Activated CD4-positive, CD25-positive, alpha-beta regulatory T cell (primary cell): ENCODE results near the gene SLC35E1.
"Not testable (repeated sequence)": the region's sequence is repeated elsewhere in the genome, so short reads cannot be mapped to it uniquely, and the experiment has no call there.

Source experiments
- DNase-seq, 4 experiments: peaks; one replicate each; lab custom pipeline; 2025; lab: John Stamatoyannopoulos, UW

Gene SLC35E1

DNA sequence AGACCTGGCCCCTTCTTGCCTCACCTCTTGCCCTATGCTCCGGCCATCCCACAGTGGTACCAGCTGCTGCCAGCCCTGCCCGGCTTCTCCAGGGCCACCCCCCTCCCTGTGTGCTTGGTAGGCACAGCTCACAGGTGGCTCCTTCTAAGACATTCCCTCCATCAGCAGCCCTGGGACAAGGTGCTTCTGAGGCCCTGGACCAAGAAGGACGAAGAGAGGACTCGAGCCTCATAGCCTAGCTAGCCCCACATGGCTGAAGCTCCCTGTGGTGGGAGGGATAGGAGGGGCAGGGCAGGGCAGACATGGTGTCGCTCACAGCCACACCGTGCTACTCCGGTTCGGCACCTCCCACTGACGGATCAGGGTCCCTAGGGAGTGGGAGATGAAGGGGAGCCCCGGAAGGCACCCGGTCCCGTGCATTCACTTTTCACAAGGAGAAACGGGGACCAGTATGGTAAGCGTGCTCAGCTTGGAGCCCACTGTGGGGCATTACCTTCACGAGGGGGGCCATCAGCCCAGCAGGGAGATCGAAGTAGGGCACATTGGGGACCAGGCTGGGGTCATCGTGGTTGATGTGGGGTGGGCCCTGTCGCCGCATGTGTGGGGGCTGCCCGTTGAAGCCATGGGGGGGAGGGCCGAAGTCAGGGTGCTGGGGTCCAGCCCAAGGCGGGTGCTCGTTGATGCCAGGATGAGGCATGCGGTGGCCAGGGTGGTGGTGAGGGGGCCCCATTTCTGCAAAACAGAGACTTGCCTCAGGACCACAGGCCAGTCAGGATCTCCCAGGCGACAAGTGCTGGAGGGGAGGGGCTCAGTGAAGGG, 49.4 kb downstream of the SLC35E1 start:
- DNase-seq, result no peak

DNA sequence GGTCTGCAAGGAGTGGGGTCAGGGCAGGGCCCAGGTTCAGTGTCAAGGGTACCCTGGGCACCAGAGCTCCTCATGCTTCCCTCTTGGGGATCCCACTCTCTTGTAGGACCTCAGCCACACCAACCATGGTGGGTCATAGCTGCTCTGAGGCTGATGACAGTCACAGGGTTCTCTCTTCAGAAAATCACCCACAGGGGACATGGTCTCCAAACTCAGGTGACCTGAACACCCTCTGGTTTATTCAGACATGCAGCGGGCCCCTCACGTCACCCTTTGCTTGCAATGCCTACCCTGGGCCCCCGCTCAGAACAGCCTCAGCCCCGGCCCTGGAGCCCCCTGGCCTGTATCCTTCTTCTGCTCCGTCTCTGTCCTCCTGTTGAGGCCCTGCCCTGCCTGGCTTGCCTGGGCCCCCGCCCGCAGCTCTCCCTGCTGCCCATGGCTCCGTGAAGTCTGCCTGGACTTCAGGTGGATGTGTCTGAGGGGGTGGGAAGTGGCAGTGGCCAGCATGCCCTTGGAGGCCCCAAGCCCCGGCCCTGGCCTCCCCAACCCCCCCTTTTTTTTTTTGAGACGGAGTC, 50.4 kb downstream of the SLC35E1 start:
- no peak for DNase-seq

- no peak for DNase-seq
Measured at GRCh38 chr19:16520986-16521624, 51.1 kb downstream of the SLC35E1 start.

DNA sequence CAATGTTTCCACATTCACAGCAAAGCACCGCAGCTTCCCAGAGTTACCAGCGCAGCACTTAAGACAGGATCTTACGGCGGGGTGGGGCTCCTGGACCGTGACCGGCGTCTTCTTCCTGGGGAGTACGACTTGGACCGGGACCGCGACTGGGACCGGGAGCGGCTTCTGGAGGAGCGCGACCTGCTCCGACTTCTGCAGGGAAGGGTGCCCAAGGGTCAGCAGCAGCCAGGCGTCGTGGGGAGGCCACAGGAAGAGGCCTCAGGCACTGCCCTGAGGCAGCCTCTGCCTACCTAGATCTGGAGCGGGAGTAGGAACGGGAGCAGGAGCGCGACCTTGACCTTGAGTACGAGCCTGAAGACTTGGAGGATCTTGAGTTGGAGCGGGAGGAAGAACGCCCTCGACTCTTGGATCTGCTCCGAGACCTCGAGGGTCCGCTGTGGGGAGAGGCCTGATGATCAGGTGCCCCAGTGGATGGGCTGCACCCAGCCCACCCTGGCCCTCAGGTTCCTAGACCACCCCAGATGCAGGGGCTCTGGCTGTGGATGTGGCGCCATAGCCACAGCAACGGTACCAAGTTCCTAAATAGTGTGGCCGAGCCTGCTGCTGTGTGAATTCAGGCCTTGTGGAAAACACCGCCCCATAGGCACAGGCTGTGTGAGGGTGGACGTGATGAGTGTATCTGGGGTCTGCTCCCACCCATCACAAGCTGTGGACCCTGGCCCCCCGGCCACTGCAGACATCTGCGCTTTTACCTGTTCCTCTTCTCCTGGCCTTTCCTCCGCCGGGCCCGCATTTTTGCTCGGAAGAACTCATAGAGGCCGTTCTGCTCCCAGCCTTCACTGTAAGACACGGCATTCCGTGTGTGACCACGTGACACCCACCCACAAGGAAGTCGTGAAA, 51.9 kb downstream of the SLC35E1 start:
- DNase-seq, result no peak

- no peak for DNase-seq
Measured at GRCh38 chr19:16519230-16519687, 53.0 kb downstream of the SLC35E1 start.

DNA sequence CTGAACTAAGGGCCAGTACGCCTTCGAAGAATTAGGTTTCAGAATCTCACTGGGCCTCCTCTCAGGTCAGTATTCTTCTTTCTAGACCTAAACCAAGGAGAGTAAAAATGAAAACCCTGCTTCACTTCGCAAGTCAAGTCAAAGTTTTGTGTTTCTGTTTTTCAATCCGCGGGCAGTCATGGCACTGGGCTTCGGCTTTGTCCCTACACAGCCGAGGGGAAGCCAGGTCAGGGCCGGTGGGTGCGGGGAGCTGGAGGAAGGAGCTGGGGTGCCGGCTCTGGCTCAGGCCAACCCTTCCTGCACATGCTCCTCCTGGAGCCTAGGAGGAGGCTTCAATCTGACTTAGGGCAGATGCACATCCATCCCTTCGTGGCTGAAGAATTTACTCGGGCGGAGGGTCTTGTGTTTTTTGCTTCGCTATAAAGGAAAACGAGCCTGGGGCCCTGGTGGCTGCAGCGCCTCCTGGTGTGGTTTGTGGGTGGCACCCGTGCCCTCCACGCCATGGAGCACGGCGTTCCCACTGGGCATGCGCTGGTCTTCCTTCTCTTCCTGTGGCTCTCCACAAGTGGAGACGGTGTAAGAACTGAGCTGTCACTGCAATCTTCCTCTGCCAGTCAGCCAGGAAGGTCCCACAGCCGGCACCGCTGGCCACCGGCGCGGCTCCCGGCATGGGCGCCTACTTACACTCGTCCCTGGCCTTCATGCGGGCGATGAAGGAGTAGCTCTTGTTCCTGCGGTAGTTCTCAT, 53.6 kb downstream of the SLC35E1 start:
- DNase-seq, result no peak

DNA sequence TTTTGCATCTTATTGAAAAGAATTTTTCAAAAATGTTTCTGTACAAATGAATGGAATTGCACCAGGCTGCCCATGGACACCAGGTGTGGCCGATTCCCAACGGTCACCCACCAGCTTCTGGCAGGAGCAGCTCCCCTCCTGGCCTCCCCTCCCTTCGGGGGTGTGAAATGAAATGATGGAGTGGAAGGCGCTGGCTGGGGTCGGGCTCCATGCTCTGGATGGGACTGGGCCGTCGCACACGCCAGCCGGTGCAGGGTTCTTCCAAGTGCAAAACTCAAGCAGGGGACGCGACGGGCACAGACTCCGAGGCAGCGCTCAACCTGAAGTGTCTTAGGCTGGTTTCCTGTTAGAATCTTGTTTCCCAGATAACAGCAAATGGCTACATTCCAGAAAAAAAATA, 54.2 kb downstream of the SLC35E1 start:
- DNase-seq, result no peak

DNA sequence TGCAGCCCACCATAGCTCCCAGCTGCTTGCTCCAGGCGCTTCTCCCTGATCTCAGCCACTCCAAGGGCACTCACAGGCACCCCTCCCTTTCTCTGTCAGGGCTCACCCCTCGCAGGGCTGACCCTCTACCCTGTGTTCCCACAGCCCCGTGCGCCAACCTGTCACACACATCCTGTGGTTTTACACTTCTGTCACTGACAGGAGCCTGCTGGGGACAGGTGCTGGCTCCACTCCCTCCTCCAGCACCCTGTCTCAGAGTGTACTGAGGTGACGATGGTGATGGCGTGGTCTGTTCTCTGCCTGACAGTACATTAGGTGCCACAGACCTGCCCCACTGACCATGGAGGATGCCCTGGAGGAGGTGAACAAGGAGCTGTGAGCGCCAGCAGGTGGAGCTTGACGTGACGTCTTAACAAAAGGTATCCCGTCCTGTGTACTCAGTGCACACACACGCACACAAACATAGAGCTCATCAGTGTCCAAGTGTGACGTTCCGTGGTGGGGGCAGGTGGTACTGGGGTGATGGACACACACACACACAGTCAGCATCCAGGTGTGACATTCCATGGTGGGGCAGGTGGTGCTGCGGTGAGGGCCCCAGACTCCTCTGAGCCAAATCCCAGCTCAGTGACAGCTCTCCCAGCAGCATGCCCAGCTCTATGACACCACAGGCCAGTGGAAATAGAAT, 55.1 kb downstream of the SLC35E1 start:
- DNase-seq, result no peak

DNA sequence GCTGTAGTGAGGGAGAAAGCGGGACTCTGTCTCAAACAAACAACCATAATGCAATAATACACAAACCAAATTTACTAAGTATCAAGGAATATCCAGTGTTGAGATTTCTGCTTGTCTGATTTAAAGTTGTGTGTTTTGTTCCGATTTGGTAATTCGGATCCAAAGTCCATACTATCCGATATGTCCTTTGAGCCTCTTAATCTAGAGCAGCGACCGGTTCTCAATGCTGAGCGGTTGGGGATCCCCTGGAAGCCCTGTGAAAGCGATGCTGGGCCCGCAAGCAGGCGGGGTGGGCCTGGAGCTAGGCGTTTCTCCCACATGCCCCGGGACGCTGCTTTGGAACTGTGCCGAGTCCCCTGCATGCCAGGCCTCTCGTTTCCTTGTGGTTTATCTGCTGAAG, 55.8 kb downstream of the SLC35E1 start:
- DNase-seq, result no peak

- DNase-seq, result no peak
Measured at GRCh38 chr19:16514383-16515019, 57.7 kb downstream of the SLC35E1 start.

DNA sequence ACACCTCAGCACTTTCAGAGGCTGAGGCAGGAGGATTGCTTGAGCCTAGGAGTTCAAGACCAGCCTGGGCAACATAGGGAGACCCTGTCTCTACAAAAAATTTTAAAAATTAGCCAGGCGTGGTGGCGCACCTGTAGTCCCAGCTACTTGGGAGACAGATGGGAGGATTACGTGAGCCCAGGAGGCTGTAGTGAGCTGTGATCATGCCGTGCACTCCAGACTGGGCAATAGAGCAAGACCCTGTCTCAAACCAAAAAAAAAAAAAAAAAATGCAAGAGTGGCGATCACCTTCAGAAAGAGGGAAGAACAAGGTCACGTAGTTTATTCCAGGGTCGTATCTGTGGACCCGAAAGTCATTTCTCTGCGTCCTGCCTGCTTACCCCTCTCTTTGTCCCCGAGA, 59.6 kb downstream of the SLC35E1 start:
- not testable (repeated sequence) for DNase-seq

DNA sequence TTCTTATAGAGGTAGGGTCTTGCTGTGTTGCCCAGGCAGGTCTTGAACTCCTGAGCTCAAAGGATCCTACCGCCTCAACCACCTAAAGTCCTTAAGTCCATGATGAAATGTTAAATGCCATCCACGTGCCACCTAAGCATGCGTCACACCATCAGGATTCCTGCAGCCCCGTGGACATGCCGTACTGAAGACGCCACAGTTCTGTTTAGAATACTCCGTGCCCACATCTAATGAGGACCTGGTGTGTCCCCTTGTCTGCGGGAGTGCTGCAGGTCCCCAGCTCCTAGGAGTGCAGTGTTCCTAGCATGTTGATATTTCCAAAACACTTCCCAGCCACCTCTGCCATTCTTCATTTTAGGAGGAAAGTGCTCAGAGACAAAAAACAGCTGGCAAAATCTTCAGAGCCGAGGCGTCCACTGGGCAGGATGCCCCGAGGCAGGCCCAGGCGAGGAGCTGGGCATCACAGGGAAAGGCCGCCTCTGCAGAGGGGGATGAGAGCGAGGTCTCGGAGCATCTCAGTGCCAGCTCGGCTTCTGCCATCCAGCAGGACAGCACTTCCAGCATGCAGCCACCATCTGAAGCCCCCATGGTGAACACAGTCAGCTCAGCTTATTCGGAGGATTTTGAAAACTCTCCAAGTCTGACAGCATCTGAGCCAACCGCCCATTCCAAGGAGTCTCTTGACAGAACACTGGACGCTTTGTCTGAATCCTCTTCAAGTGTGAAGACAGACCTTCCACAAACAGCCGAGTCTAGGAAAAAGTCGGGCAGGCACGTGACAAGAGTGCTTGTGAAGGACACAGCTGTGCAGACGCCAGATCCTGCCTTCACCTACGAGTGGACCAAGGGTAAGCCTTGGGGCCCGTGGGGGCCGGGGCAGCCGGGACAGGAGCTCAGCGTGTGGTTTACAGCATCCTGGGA, 62.8 kb downstream of the SLC35E1 start:
- no peak for DNase-seq

DNA sequence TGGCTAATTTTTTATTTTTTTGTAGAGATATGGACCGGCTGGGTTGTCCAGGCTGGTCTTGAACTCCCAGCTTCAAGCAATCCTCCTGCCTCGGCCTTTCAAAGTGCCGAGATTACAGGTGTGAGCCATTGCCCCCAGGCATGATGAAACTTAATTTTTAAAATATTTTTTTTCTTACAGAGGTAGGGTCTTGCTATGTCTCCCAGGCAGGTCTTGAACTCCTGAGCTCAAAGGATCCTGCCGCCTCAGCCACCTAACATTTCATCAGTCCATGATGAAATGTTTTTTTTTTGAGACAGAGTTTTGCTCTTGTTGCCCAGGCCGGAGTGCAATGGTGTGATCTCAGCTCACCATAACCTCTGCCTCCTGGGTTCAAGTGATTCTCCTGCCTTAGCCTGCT, 63.7 kb downstream of the SLC35E1 start:
- no peak for DNase-seq

DNA sequence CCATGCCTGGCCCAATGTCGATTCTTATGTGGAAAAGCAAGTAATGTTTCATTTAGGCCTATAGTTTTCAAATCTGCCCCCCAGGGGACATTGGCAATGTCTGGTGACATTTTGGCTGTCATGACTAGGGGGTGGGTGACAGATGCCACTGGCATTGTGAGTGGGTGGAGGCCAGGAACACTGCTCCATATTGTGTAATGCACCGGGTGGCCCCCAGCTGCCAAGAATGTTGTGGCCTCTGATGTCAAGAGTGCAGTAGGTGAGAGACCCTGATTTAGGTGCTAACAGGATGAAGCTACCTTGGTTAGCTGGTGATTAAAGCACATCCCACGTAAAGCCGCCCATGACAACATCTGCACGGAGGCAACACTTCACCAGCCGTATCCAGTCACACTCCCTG, 65.3 kb downstream of the SLC35E1 start:
- DNase-seq, result no peak

- DNase-seq, result not testable (repeated sequence)
Measured at GRCh38 chr19:16506161-16506560, 66.1 kb downstream of the SLC35E1 start.

DNA sequence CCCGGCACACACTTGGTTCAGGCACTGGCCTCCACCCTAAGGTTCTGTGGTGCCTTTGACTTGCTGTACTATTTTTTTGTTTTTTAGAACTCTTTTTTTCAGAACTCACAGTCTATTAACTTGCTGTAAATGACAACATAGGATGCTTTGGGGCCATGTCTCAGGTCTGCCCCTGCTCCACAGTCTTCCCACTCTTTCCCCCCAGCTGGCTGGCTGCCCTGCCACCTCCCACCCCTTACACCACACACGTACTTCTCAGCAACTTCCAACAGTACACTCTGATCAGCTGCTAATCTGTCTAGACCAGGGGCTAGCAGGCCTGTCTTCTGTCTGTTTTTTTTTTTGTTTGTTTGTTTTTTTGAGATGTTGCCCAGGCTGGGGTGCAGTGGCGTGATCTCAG, 67.9 kb downstream of the SLC35E1 start:
- DNase-seq, result no peak
